IPS DF 4.7 (cell line): ENCODE results near the gene TOX2.

Experiments used
- DNase-seq: peaks from one replicate; pipeline ENCODE4 v3.0.0-alpha.2; 2013; ENCODE audit warnings: low spot score; ENCODE audit errors: extremely low read depth

TOX2 gene

GRCh38 chr20:43999848-44000247, 85.2 kb downstream of the TOX2 start:
- DNase-seq, result no peak

GRCh38 chr20:44001667-44002596, 87.3 kb downstream of the TOX2 start:
- DNase-seq, result no peak

GRCh38 chr20:44002861-44003260, 88.2 kb downstream of the TOX2 start:
- no peak for DNase-seq

- DNase-seq, result no peak
These were observed 89.0 kb downstream of the TOX2 start for GRCh38 chr20:44003609-44004008.

GRCh38 chr20:44004306-44004915, 89.8 kb downstream of the TOX2 start:
- no peak for DNase-seq

- DNase-seq, result no peak
These were observed 91.0 kb downstream of the TOX2 start for GRCh38 chr20:44005661-44006060.

- no peak for DNase-seq
These were observed 91.5 kb downstream of the TOX2 start for GRCh38 chr20:44006126-44006525.

- no peak for DNase-seq
These were observed 91.9 kb downstream of the TOX2 start for GRCh38 chr20:44006578-44006977.

- no peak for DNase-seq
These were observed 94.4 kb downstream of the TOX2 start for GRCh38 chr20:44008806-44009678.

GRCh38 chr20:44009679-44009992, 95.0 kb downstream of the TOX2 start:
- no peak for DNase-seq

- DNase-seq, result no peak
These were observed 95.6 kb downstream of the TOX2 start for GRCh38 chr20:44010162-44010704.

- DNase-seq, result no peak
These were observed 96.7 kb downstream of the TOX2 start for GRCh38 chr20:44011251-44011940.

- DNase-seq, result no peak
These were observed 98.0 kb downstream of the TOX2 start for GRCh38 chr20:44012466-44013226.

GRCh38 chr20:44014807-44015732, 100.4 kb downstream of the TOX2 start:
- no peak for DNase-seq

GRCh38 chr20:44015733-44016103, 101.1 kb downstream of the TOX2 start:
- DNase-seq, result no peak

- no peak for DNase-seq
These were observed 101.9 kb downstream of the TOX2 start for GRCh38 chr20:44016525-44016924.

GRCh38 chr20:44017211-44017610, 102.6 kb downstream of the TOX2 start:
- DNase-seq, result no peak

- no peak for DNase-seq
These were observed 103.2 kb downstream of the TOX2 start for GRCh38 chr20:44017905-44018258.

- DNase-seq, result no peak
These were observed 103.7 kb downstream of the TOX2 start for GRCh38 chr20:44018259-44018941.
